Epithelial cell of esophagus (primary cell): ENCODE results near the gene LGI4.

Experiments
- DNase-seq: peaks from one replicate; pipeline ENCODE4 v3.0.0; 2010; ENCODE audit warnings: low read depth
- H3K4me3 ChIP-seq: 2 replicates; pipeline ENCODE4 v1.5.1; 2011; ENCODE audit warnings: mild to moderate bottlenecking, low read length, control low read depth
- TF ChIP-seq, protein P1 (sequence below): IDR thresholded peaks from 2 replicates; pipeline ENCODE4 v1.5.1; 2011; ENCODE audit warnings: low read depth, mild to moderate bottlenecking, low read length, control low read depth, inconsistent platforms; ENCODE audit not compliant: insufficient read depth; ENCODE audit errors: missing control alignments

LGI4 gene

DNA sequence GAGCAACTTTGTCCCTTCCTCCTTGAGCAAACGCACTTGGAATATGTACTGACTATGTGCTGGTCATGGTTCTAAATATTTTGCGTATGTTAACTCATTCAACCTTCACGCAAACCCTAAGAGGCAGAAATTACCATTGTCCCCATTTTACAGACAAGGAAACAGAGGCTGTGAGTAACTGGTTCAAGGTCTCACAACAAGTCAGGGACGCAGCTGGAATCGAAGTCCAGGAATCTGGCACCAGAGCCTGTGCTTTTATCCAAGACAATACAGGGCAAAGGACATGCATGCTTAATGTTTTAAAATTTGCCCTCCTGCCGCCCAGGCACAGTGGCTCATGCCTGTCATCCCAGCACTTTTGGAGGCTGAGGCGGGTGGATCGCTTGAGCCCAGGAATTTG is 24.7 kb upstream of the LGI4 start:
- TF ChIP-seq, protein P1, sequence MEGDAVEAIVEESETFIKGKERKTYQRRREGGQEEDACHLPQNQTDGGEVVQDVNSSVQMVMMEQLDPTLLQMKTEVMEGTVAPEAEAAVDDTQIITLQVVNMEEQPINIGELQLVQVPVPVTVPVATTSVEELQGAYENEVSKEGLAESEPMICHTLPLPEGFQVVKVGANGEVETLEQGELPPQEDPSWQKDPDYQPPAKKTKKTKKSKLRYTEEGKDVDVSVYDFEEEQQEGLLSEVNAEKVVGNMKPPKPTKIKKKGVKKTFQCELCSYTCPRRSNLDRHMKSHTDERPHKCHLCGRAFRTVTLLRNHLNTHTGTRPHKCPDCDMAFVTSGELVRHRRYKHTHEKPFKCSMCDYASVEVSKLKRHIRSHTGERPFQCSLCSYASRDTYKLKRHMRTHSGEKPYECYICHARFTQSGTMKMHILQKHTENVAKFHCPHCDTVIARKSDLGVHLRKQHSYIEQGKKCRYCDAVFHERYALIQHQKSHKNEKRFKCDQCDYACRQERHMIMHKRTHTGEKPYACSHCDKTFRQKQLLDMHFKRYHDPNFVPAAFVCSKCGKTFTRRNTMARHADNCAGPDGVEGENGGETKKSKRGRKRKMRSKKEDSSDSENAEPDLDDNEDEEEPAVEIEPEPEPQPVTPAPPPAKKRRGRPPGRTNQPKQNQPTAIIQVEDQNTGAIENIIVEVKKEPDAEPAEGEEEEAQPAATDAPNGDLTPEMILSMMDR: no peak
- H3K4me3 ChIP-seq: no peak overlapping the region
- DNase-seq: no peak

GRCh38 chr19:35157431-35157830 is 22.6 kb upstream of the LGI4 start:
- no peak overlapping the region for H3K4me3 ChIP-seq
- DNase-seq: no peak
- TF ChIP-seq, protein P1: no peak

- DNase-seq: no peak
- H3K4me3 ChIP-seq: no peak overlapping the region
- TF ChIP-seq, protein P1: no peak
Observed at GRCh38 chr19:35156673-35157014, 21.8 kb upstream of the LGI4 start.

- no peak for DNase-seq
- no peak overlapping the region for H3K4me3 ChIP-seq
- TF ChIP-seq, protein P1: no peak
Observed at GRCh38 chr19:35155981-35156672, 21.3 kb upstream of the LGI4 start.

- H3K4me3 ChIP-seq: peak overlapping the region; percentile 78
- no peak for DNase-seq
- TF ChIP-seq, protein P1: no peak
Observed at GRCh38 chr19:35155441-35155840, 20.6 kb upstream of the LGI4 start.

- H3K4me3 ChIP-seq: peak within 1 kb of the TSS; percentile 78
- peak; percentile 80 for DNase-seq
- TF ChIP-seq, protein P1: peak; percentile 31
Observed at GRCh38 chr19:35154525-35155406, 19.9 kb upstream of the LGI4 start, which contains the start of gene FXYD5. Gene FXYD5 (plus strand): TSS chr19:35154735. CDS start chr19:35155551, 816 bp downstream.
